ENCODE data around the gene DTX3L. TPM values are rescaled to one million over a fixed set of nuclear protein-coding genes. Genes with fewer than 3 reads are reported as not detected.
A peak's percentile ranks its signal among the peaks of the same experiment; 100 is the strongest.

DTX3L gene
- total RNA-seq, 1 donor from 2014 or later = 81.2 TPM

- DNase-seq (ENCODE audit: low read depth) = no peak
- no peaks in the 10 kb centered on the region for H3K9me3 Mint-ChIP-seq (ENCODE audit: unreplicated experiment)
- H3K4me1 Mint-ChIP-seq (ENCODE audit: low read depth, unreplicated experiment) = no peaks in the 10 kb centered on the region
Measured at GRCh38 chr3:122548076-122548475, 16.1 kb upstream of the DTX3L start.

GRCh38 chr3:122548619-122549018, 15.5 kb upstream of the DTX3L start:
- no peak overlapping the region for H3K9ac ChIP-seq (ENCODE audit: low read length)
- Mint-ChIP-seq H3K4me3 (ENCODE audit: unreplicated experiment) (no peak overlapping the region), H3K4me1 (ENCODE audit: low read depth, unreplicated experiment) (peaks cover under 1% of the 10 kb centered on the region), H3K9me3 (ENCODE audit: unreplicated experiment) (no peaks in the 10 kb centered on the region), H3K36me3 (ENCODE audit: low read depth, unreplicated experiment) (peaks cover 34% of the 10 kb centered on the region), H3K27ac (ENCODE audit: unreplicated experiment) (no peak overlapping the region), H3K27me3 (ENCODE audit: low read depth, unreplicated experiment) (no peaks in the 10 kb centered on the region)
- no peak overlapping the region for H3K4me3 ChIP-seq (ENCODE audit: insufficient read depth, low read depth, low read length)
- H2AFZ ChIP-seq (ENCODE audit: low read depth, low read length) = no peak overlapping the region
- FAIRE-seq (no peak), DNase-seq (ENCODE audit: low read depth) (no peak)
- no peak for TF ChIP-seq EZH2 (IDR thresholded peaks at IDR 0.05; ENCODE audit: insufficient read depth, low read length)
- TF ChIP-seq CTCF (IDR thresholded peaks at IDR 0.05; ENCODE audit: insufficient read depth, low read depth, low read length) = no peak
- H3K4me1 ChIP-seq (ENCODE audit: insufficient read depth, low read length) = no peaks in the 10 kb centered on the region
- H3K9me3 ChIP-seq (ENCODE audit: insufficient read depth, low read depth, low read length) = no peaks in the 10 kb centered on the region
- H3K36me3 ChIP-seq (ENCODE audit: insufficient read depth, low read length) = no peaks in the 10 kb centered on the region
- H3K4me2 ChIP-seq (ENCODE audit: low read length) = no peak overlapping the region
- H4K20me1 ChIP-seq (ENCODE audit: insufficient read depth, low read length) = no peaks in the 10 kb centered on the region
- no peaks in the 10 kb centered on the region for H3K27me3 ChIP-seq (ENCODE audit: insufficient read depth, low read length)
- no peak overlapping the region for H3K27ac ChIP-seq (ENCODE audit: low read depth, low read length)
- no peaks in the 10 kb centered on the region for H3K79me2 ChIP-seq (ENCODE audit: insufficient read depth, low read length)

More at GRCh38 chr3:122548076-122548475, 16.1 kb upstream of the DTX3L start:
- H2AFZ ChIP-seq (ENCODE audit: low read depth, low read length) = no peak overlapping the region
- H3K9ac ChIP-seq (ENCODE audit: low read length) = no peak overlapping the region
- H3K27ac Mint-ChIP-seq (ENCODE audit: unreplicated experiment) = peak overlapping the region; percentile 23
- no peaks in the 10 kb centered on the region for H4K20me1 ChIP-seq (ENCODE audit: insufficient read depth, low read length)
- H3K79me2 ChIP-seq (ENCODE audit: insufficient read depth, low read length) = no peaks in the 10 kb centered on the region
- no peaks in the 10 kb centered on the region for H3K27me3 ChIP-seq (ENCODE audit: insufficient read depth, low read length)
- H3K4me1 ChIP-seq (ENCODE audit: insufficient read depth, low read length) = no peaks in the 10 kb centered on the region
- H3K36me3 ChIP-seq (ENCODE audit: insufficient read depth, low read length) = no peaks in the 10 kb centered on the region
- H3K4me3 ChIP-seq (ENCODE audit: insufficient read depth, low read depth, low read length) = no peak overlapping the region
- H3K36me3 Mint-ChIP-seq (ENCODE audit: low read depth, unreplicated experiment) = peaks cover 36% of the 10 kb centered on the region
- H3K9me3 ChIP-seq (ENCODE audit: insufficient read depth, low read depth, low read length) = no peaks in the 10 kb centered on the region
- no peaks in the 10 kb centered on the region for H3K27me3 Mint-ChIP-seq (ENCODE audit: low read depth, unreplicated experiment)
- no peak overlapping the region for H3K4me3 Mint-ChIP-seq (ENCODE audit: unreplicated experiment)
- H3K27ac ChIP-seq (ENCODE audit: low read depth, low read length) = no peak overlapping the region
- FAIRE-seq = no peak
- no peak overlapping the region for H3K4me2 ChIP-seq (ENCODE audit: low read length)
- TF ChIP-seq CTCF (IDR thresholded peaks at IDR 0.05; ENCODE audit: insufficient read depth, low read depth, low read length) (no peak), EZH2 (IDR thresholded peaks at IDR 0.05; ENCODE audit: insufficient read depth, low read length) (no peak)

- TF ChIP-seq EZH2 (IDR thresholded peaks at IDR 0.05; ENCODE audit: insufficient read depth, low read length) (no peak), CTCF (IDR thresholded peaks at IDR 0.05; ENCODE audit: insufficient read depth, low read depth, low read length) (no peak)
- Mint-ChIP-seq H3K27me3 (ENCODE audit: low read depth, unreplicated experiment) (no peaks in the 10 kb centered on the region), H3K4me1 (ENCODE audit: low read depth, unreplicated experiment) (peaks cover 17% of the 10 kb centered on the region), H3K36me3 (ENCODE audit: low read depth, unreplicated experiment) (peaks cover 33% of the 10 kb centered on the region), H3K9me3 (ENCODE audit: unreplicated experiment) (no peaks in the 10 kb centered on the region), H3K27ac (ENCODE audit: unreplicated experiment) (no peak overlapping the region), H3K4me3 (ENCODE audit: unreplicated experiment) (no peak overlapping the region)
- Histone ChIP-seq H3K9me3 (ENCODE audit: insufficient read depth, low read depth, low read length) (no peaks in the 10 kb centered on the region), H3K9ac (ENCODE audit: low read length) (no peak overlapping the region), H3K27ac (ENCODE audit: low read depth, low read length) (no peak overlapping the region), H3K4me3 (ENCODE audit: insufficient read depth, low read depth, low read length) (no peak overlapping the region), H3K4me1 (ENCODE audit: insufficient read depth, low read length) (peaks cover 10% of the 10 kb centered on the region), H3K27me3 (ENCODE audit: insufficient read depth, low read length) (no peaks in the 10 kb centered on the region), H3K4me2 (ENCODE audit: low read length) (no peak overlapping the region), H2AFZ (ENCODE audit: low read depth, low read length) (no peak overlapping the region), H3K79me2 (ENCODE audit: insufficient read depth, low read length) (no peaks in the 10 kb centered on the region), H4K20me1 (ENCODE audit: insufficient read depth, low read length) (peaks cover 4% of the 10 kb centered on the region), H3K36me3 (ENCODE audit: insufficient read depth, low read length) (peaks cover 5% of the 10 kb centered on the region)
- DNase-seq (ENCODE audit: low read depth) (no peak), FAIRE-seq (no peak)
Measured at GRCh38 chr3:122553171-122553570, 11.0 kb upstream of the DTX3L start.

Measured in astrocyte (in vitro differentiated cells and primary cell).